K562 (cell line): ENCODE results near the gene GOPC. TPM values are rescaled to one million over a fixed set of nuclear protein-coding genes. Genes with fewer than 3 reads are reported as not detected.

Experiments
- ATAC-seq: fragments of 200-7000 bp; cut with Tn5 transposase; 3 replicates; pipeline ENCODE4 v1.9.1; 2020; ENCODE audit warnings: moderate library complexity
- BruUV-seq: library from RNA; stranded (reverse); fragments of 400-500 nt; replicated peaks from 2 replicates; lab custom pipeline; 2021; lab: Mats Ljungman, UMichigan
- CTCF ChIA-PET: fragments of 300-600 bp; formaldehyde crosslinking; extraction: SDS; loops from one replicate; lab custom pipeline; 2021; ENCODE audit warnings: low intra/inter-chr PET ratio; lab: Yijun Ruan, JAX
- POLR2A ChIA-PET: fragments of 300-600, 350-650 bp; sonication (Branson Sonifier 250); formaldehyde crosslinking; extraction: SDS; loops from one replicate; lab custom pipeline; 2021; ENCODE audit warnings: antibody characterized with exemption, inconsistent platforms; lab: Yijun Ruan, JAX
- DNase-seq, 4 experiments: peaks; one replicate each; pipeline versions ENCODE4 v3.0.0 to v3.0.0-alpha.2; 2011 to 2018; ENCODE audit warnings: low spot score in 3 of 4, mixed read lengths in 3 of 4; ENCODE audit errors: extremely low read depth in 1 of 4
- FAIRE-seq: peaks from 2 replicates; lab custom pipeline; 2011; peaks lifted over from hg19 to GRCh38; lab: Jason Lieb, UNC
- H2AFZ ChIP-seq: 2 replicates; pipeline ENCODE4 v1.6.0; 2011; ENCODE audit warnings: low read depth, low read length, control low read depth, inconsistent platforms
- H3K27ac ChIP-seq: fragments of 200-600 bp; 3 replicates; pipeline ENCODE4 v1.8.0; 2011; ENCODE audit warnings: low read depth, mild to moderate bottlenecking, control low read depth, inconsistent platforms, low read length, moderate library complexity, mixed read lengths; ENCODE audit errors: extremely low read depth
- H3K27me3 ChIP-seq, 2 experiments: fragments of 300-600 bp in 1 of 2; 2 replicates in 1 of 2; 3 replicates in 1 of 2; pipeline versions ENCODE4 v1.6.0 to v1.8.0; 2011; ENCODE audit warnings: inconsistent platforms in 2 of 2, low read length in 2 of 2, mild to moderate bottlenecking in 1 of 2, mixed read lengths in 1 of 2, moderate library complexity in 1 of 2; ENCODE audit not compliant: control insufficient read depth in 2 of 2, insufficient read depth in 2 of 2
- H3K36me3 ChIP-seq: fragments of 300-600 bp; 3 replicates; pipeline ENCODE4 v1.8.0; 2011; ENCODE audit warnings: mild to moderate bottlenecking, low read length, inconsistent platforms; ENCODE audit not compliant: control insufficient read depth, insufficient read depth
- H3K4me1 ChIP-seq, 2 experiments: fragments of 200-600 bp in 1 of 2; replicated peaks in 1 of 2; 2 replicates in 1 of 2; 3 replicates in 1 of 2; pipeline versions ENCODE4 v1.5.1 to v1.8.0; 2011; ENCODE audit warnings: inconsistent platforms in 2 of 2, low read length in 2 of 2, mild to moderate bottlenecking in 1 of 2, mixed read lengths in 1 of 2, moderate library complexity in 1 of 2; ENCODE audit not compliant: control insufficient read depth in 2 of 2, insufficient read depth in 2 of 2
- H3K4me2 ChIP-seq: 2 replicates; pipeline ENCODE4 v1.6.1; 2011; ENCODE audit warnings: low read length, control low read depth, inconsistent platforms, mixed read lengths; ENCODE audit not compliant: insufficient read depth
- H3K4me3 ChIP-seq: fragments of 200-600 bp; sonication (generic), shearing (Covaris generic); 2 replicates; pipeline ENCODE4 v1.5.1; 2016; ENCODE audit warnings: control low read depth, inconsistent platforms
- H3K79me2 ChIP-seq: fragments of 200-600 bp; 3 replicates; pipeline ENCODE4 v1.8.0; 2011; ENCODE audit warnings: low read length, inconsistent platforms; ENCODE audit not compliant: control insufficient read depth, insufficient read depth
- H3K9ac ChIP-seq, 2 experiments: 2 replicates each; pipeline versions ENCODE4 v1.6.0 to v1.6.1; 2011; ENCODE audit warnings: low read depth in 2 of 2, low read length in 2 of 2, control low read depth in 1 of 2, inconsistent platforms in 1 of 2, mild to moderate bottlenecking in 1 of 2, mixed read lengths in 1 of 2; ENCODE audit not compliant: insufficient read depth in 1 of 2
- H3K9me1 ChIP-seq: one replicate; pipeline ENCODE4 v1.6.0; 2011; ENCODE audit warnings: inconsistent platforms, mild to moderate bottlenecking, low read length, moderate library complexity; ENCODE audit not compliant: control insufficient read depth, insufficient read depth
- H3K9me3 ChIP-seq: replicated peaks from 2 replicates; pipeline ENCODE4 v1.5.1; 2011; ENCODE audit warnings: low read depth, low read length, inconsistent platforms; ENCODE audit not compliant: control insufficient read depth, insufficient read depth
- H4K20me1 ChIP-seq: replicated peaks from 2 replicates; pipeline ENCODE4 v1.6.1; 2011; ENCODE audit warnings: low read length, inconsistent platforms, mixed read lengths; ENCODE audit not compliant: control insufficient read depth, insufficient read depth
- EHMT2 ChIP-seq: fragments of 450-650 bp; IDR thresholded peaks from 2 replicates; pipeline ENCODE4 v1.6.1; 2018; ENCODE audit warnings: antibody characterized with exemption
- GTF2A2 ChIP-seq: IDR thresholded peaks from 2 replicates; pipeline ENCODE4 v1.6.1; 2016; ENCODE audit warnings: mild to moderate bottlenecking, missing genetic modification characterization, missing compliant biosample characterization
- NCOA1 ChIP-seq: fragments of 450-650 bp; IDR thresholded peaks from 2 replicates; pipeline ENCODE4 v1.6.1; 2016; ENCODE audit warnings: low read depth
- NELFE ChIP-seq: IDR thresholded peaks from 2 replicates; pipeline ENCODE4 v1.6.1; 2011; ENCODE audit warnings: mild to moderate bottlenecking; ENCODE audit not compliant: insufficient read depth, insufficient read length
- NR2C2 ChIP-seq, 2 experiments: fragments of 200-800 bp in 1 of 2; sonication (Bioruptor generic) in 1 of 2; sonication (generic) in 1 of 2; formaldehyde crosslinking in 1 of 2; IDR thresholded peaks; 2 replicates each; pipeline versions ENCODE4 v1.6.1 to v1.8.0; 2016 to 2022; ENCODE audit warnings: mild to moderate bottlenecking in 1 of 2, missing compliant biosample characterization in 1 of 2, missing genetic modification characterization in 1 of 2, missing genetic modification reagents in 1 of 2
- SUPT5H ChIP-seq: fragments of 450-650 bp; IDR thresholded peaks from 2 replicates; pipeline ENCODE4 v1.6.1; 2016
- TAF7 ChIP-seq: fragments of 450-650 bp; IDR thresholded peaks from 2 replicates; pipeline ENCODE4 v1.6.1; 2016; ENCODE audit warnings: missing genetic modification characterization, missing compliant biosample characterization
- ZKSCAN3 ChIP-seq: fragments of 250-450 bp; sonication (Bioruptor Pico); IDR thresholded peaks from 2 replicates; pipeline ENCODE4 v1.4.0; 2020
- ZNF76 ChIP-seq: fragments of 250-450 bp; sonication (Bioruptor Pico); IDR thresholded peaks from 2 replicates; pipeline ENCODE4 v1.4.0; 2020; ENCODE audit warnings: mild to moderate bottlenecking, moderate library complexity, borderline replicate concordance
- ZSCAN29 ChIP-seq: fragments of 450-650 bp; IDR thresholded peaks from 2 replicates; pipeline ENCODE4 v1.6.1; 2017
- WGBS: fragments of 100-300 bp; shearing (Covaris generic); methylation state at CpG from one replicate; pipeline ENCODE4 v1.1.6; 2016; ENCODE audit warnings: low coverage, mixed read lengths; ENCODE audit not compliant: insufficient coverage; ENCODE audit errors: missing lambda C conversion rate; 5-methylcytosine and 5-hydroxymethylcytosine counted together
- in situ Hi-C: fragments of 300-500 bp; cut with MboI; formaldehyde crosslinking; loops from 4 replicates; pipeline ENCODE4 v1.15.0; 2018; ENCODE audit warnings: inconsistent platforms, mixed read lengths
- intact Hi-C: fragments of 100-400 bp; cut with micrococcal nuclease; formaldehyde crosslinking; loops from 2 replicates; pipeline ENCODE4 v1.14.2; 2022
- polyA plus RNA-seq, 8 experiments: library from polyadenylated mRNA; depleted of rRNA in 4 of 8; stranded (reverse) in 5 of 8; unstranded in 3 of 8; fragments of >200 nt; fragmentation: Nextera tagmentation in 2 of 8; fragmentation: Illumina TruSeq in 1 of 8; extraction: Ambion mirVana in 2 of 8; extraction: Trizol in 1 of 8; gene quantifications; 2 replicates each; pipeline versions ENCODE4 v1.2.1 to v1.2.3, GENCODE V29; 2011 to 2014; ENCODE audit warnings: inconsistent platforms in 1 of 8, missing spikeins in 1 of 8
- total RNA-seq, 7 experiments: library from RNA; depleted of rRNA in 6 of 7; stranded (reverse); fragments of >200 nt in 6 of 7; fragmentation: Illumina TruSeq in 2 of 7; extraction: Trizol in 2 of 7; gene quantifications; 2 replicates each; pipeline versions ENCODE4 v1.2.1 to v1.2.3, GENCODE V29; 2011 to 2021; ENCODE audit warnings: low replicate concordance in 1 of 7
- TF ChIP-seq, protein P1 (sequence below): fragments of 450-650 bp; IDR thresholded peaks from 2 replicates; pipeline ENCODE4 v1.6.1; 2016; ENCODE audit warnings: low read depth

GOPC gene
- total and polyA plus RNA-seq, 9 of the 15 experiments (the other 6 are each of a cell fraction or from before 2014, with no cell fraction given) = 10.0 to 32.2 (median 25.6) TPM

DNA sequence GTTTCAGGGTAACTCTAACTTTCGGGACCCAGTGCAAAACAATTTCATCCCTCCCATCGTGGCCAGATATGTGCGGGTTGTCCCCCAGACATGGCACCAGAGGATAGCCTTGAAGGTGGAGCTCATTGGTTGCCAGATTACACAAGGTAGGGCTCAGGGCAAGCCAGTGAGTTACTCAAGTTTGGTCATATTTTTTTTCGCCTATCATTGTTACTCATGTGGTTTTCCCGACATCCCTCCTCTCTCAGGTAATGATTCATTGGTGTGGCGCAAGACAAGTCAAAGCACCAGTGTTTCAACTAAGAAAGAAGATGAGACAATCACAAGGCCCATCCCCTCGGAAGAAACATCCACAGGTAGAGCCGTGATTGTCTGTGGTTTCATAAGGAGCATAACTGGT is 61.6 kb downstream of the GOPC start (continued):
- TF ChIP-seq, protein P1, sequence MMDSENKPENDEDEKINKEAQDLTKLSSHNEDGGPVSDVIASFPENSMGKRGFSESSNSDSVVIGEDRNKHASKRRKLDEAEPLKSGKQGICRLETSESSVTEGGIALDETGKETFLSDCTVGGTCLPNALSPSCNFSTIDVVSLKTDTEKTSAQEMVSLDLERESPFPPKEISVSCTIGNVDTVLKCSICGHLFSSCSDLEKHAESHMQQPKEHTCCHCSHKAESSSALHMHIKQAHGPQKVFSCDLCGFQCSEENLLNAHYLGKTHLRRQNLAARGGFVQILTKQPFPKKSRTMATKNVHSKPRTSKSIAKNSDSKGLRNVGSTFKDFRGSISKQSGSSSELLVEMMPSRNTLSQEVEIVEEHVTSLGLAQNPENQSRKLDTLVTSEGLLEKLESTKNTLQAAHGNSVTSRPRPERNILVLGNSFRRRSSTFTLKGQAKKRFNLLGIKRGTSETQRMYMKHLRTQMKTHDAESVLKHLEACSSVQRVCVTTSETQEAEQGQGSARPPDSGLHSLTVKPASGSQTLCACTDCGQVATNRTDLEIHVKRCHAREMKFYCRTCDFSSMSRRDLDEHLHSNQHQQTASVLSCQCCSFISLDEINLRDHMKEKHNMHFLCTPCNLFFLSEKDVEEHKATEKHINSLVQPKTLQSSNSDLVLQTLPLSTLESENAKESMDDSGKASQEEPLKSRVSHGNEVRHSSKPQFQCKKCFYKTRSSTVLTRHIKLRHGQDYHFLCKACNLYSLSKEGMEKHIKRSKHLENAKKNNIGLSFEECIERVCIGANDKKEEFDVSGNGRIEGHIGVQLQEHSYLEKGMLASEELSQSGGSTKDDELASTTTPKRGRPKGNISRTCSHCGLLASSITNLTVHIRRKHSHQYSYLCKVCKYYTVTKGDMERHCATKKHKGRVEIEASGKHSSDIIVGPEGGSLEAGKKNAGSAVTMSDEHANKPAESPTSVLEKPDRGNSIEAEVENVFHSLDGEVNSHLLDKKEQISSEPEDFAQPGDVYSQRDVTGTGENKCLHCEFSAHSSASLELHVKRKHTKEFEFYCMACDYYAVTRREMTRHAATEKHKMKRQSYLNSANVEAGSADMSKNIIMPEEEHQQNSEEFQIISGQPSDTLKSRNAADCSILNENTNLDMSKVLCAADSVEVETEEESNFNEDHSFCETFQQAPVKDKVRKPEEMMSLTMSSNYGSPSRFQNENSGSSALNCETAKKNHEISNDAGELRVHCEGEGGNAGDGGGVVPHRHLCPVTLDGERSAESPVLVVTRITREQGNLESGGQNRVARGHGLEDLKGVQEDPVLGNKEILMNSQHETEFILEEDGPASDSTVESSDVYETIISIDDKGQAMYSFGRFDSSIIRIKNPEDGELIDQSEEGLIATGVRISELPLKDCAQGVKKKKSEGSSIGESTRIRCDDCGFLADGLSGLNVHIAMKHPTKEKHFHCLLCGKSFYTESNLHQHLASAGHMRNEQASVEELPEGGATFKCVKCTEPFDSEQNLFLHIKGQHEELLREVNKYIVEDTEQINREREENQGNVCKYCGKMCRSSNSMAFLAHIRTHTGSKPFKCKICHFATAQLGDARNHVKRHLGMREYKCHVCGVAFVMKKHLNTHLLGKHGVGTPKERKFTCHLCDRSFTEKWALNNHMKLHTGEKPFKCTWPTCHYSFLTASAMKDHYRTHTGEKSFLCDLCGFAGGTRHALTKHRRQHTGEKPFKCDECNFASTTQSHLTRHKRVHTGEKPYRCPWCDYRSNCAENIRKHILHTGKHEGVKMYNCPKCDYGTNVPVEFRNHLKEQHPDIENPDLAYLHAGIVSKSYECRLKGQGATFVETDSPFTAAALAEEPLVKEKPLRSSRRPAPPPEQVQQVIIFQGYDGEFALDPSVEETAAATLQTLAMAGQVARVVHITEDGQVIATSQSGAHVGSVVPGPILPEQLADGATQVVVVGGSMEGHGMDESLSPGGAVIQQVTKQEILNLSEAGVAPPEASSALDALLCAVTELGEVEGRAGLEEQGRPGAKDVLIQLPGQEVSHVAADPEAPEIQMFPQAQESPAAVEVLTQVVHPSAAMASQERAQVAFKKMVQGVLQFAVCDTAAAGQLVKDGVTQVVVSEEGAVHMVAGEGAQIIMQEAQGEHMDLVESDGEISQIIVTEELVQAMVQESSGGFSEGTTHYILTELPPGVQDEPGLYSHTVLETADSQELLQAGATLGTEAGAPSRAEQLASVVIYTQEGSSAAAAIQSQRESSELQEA = no peak
- no peak for TF ChIP-seq ZSCAN29

DNA sequence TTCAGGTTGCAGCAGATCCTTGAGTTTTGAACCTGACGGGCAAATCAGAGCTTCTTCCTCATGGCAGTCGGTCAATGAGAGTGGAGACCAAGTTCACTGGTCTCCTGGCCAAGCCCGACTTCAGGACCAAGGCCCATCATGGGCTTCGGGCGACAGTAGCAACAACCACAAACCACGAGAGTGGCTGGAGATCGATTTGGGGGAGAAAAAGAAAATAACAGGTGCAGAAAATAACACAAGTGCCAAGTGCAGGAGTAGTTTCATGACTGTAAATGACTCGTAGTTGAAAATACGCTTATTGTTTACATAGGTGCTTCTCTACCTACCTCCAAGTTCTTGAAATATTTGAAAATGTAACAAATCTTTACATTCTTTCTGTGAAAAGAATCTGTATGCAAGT is 63.7 kb downstream of the GOPC start:
- no peak overlapping the region for H3K4me2 ChIP-seq
- 81% methylated on average over 9 of the region's 9 CpGs for WGBS
- POLR2A ChIA-PET = no interaction called here
- no peaks in the 10 kb centered on the region for H4K20me1 ChIP-seq
- no peak overlapping the region for H2AFZ ChIP-seq
- H3K9me3 ChIP-seq = no peaks in the 10 kb centered on the region
- no peak overlapping the region for H3K27ac ChIP-seq
- H3K4me1 ChIP-seq = peaks cover 0 to 8% of the 10 kb centered on the region in 2 experiments; a peak in 2 of 5 replicates
- intact Hi-C loops = loop anchor here (5.0 kb wide), 1 partner anchor 56 kb away; the partner anchor contains the start of gene DCBLD1
- TF ChIP-seq ZKSCAN3 (CRISPR knock-in tag) (no peak), GTF2A2 (tag) (no peak), ZNF76 (no peak), TAF7 (tag) (no peak), NR2C2 (CRISPR knock-in tag; IDR thresholded peaks at IDR 0.05) (no peak), NR2C2 (tag; IDR thresholded peaks at IDR 0.05) (no peak), EHMT2 (no peak), NCOA1 (no peak), NELFE (no peak), SUPT5H (no peak)
- no peak overlapping the region for H3K4me3 ChIP-seq
- CTCF ChIA-PET = no interaction called here
- in situ Hi-C loops = no loop called here
- no peak overlapping the region for H3K9ac ChIP-seq
- no peaks in the 10 kb centered on the region for H3K9me1 ChIP-seq
- ATAC-seq (no peak), DNase-seq (no peak), FAIRE-seq (no peak)
- H3K79me2 ChIP-seq = no peaks in the 10 kb centered on the region
- no TSS peak for BruUV-seq
- H3K36me3 ChIP-seq = peaks cover 2% of the 10 kb centered on the region; the same call in 1 of the 3 replicates
- H3K27me3 ChIP-seq = no peaks in the 10 kb centered on the region
